Small intestine (tissue), 7 donors: ENCODE measurements around the gene GNB1L. TPM values are rescaled to one million over a fixed set of nuclear protein-coding genes. Genes with fewer than 3 reads are reported as not detected.

ENCODE experiments used
- DNase-seq, 2 donors: peaks; one replicate each; pipeline versions ENCODE4 v3.0.0 to v3.0.0-alpha.2; 2013
- FAIRE-seq: peaks from 2 replicates; lab custom pipeline; 2012; peaks lifted over from hg19 to GRCh38; lab: Jason Lieb, UNC
- H3K27ac ChIP-seq, 3 donors: one replicate each; pipeline ENCODE4 v1.5.1; 2013; ENCODE audit warnings: low read length in 2 of 3, mild to moderate bottlenecking in 2 of 3, control low read depth in 1 of 3, inconsistent platforms in 1 of 3, low read depth in 1 of 3, moderate library complexity in 1 of 3
- H3K27me3 ChIP-seq, 3 donors: one replicate each; pipeline ENCODE4 v1.6.1; 2013; ENCODE audit warnings: low read length in 3 of 3, inconsistent platforms in 1 of 3; ENCODE audit not compliant: control insufficient read depth in 3 of 3, insufficient read depth in 3 of 3
- H3K36me3 ChIP-seq, 3 donors: one replicate each; pipeline ENCODE4 v1.6.1; 2013; ENCODE audit warnings: low read length in 3 of 3, inconsistent platforms in 1 of 3, low read depth in 1 of 3, mild to moderate bottlenecking in 1 of 3, moderate library complexity in 1 of 3; ENCODE audit not compliant: control insufficient read depth in 3 of 3, insufficient read depth in 2 of 3
- H3K4me1 ChIP-seq, 3 donors: one replicate each; pipeline ENCODE4 v1.6.1; 2013; ENCODE audit warnings: low read length in 2 of 3, inconsistent platforms in 1 of 3, low read depth in 1 of 3, mild to moderate bottlenecking in 1 of 3, moderate library complexity in 1 of 3; ENCODE audit not compliant: control insufficient read depth in 3 of 3, insufficient read depth in 2 of 3
- H3K4me3 ChIP-seq, 3 donors: one replicate each; pipeline ENCODE4 v1.5.1; 2013; ENCODE audit warnings: low read length in 3 of 3, control low read depth in 1 of 3, inconsistent platforms in 1 of 3, low read depth in 1 of 3, mild to moderate bottlenecking in 1 of 3, moderate library complexity in 1 of 3
- H3K9me3 ChIP-seq, 2 donors: one replicate each; pipeline ENCODE4 v1.6.1; 2013; ENCODE audit warnings: low read depth in 1 of 2, low read length in 1 of 2; ENCODE audit not compliant: control insufficient read depth in 2 of 2, insufficient read depth in 1 of 2
- WGBS, 3 donors: extraction: QIAGEN DNeasy Blood & Tissue Kit; methylation state at CpG; one replicate each; pipeline ENCODE4 v1.1.7; 2013; 5-methylcytosine and 5-hydroxymethylcytosine counted together
- polyA plus RNA-seq, 4 donors: library from polyadenylated mRNA; stranded (reverse) in 3 of 4; unstranded in 1 of 4; fragments of 200-250 nt in 3 of 4; fragments of 120-200 nt in 1 of 4; gene quantifications; one replicate each; pipeline versions ENCODE4 v1.2.1 to v1.2.3, GENCODE V29; 2013
- donor health status: healthy with polysubstance abuse.
- donor health status: control.
- donor health status: control.
- donor health status: Bipolar disorder and iron deficiency.
- donor health status: healthy.

Gene GNB1L
- polyA plus RNA-seq, 4 donors: 4.0 to 18.9 (median 9.8) TPM

DNA sequence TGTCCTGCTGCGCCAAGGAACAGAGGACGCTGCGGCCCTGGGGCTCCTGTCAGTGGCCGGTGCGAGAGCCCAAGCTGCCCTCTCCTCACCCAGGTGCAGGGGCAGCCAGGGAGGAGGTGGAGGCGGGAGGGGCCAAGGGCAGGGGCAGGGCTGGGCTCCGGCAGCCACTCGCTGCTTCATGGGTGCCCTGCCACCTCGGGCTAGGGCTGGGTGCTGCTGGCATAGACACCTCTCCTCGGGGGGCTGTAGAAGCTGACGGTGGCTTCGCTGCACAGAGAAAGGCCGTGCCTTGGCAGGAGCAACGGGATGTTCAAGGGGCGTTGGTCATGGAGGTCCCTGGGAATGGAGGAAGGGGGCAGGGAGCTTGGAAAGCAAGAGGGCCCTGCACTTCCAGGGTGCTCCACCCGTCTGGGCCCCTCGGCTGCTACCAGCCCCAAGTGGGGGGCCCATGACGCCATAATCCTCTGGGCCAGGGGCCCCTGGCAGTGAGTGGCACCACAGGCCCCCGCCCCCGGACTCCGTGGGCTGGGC is 95.7 kb downstream of the GNB1L start:
- Histone ChIP-seq H3K36me3 (no peaks in the 10 kb centered on the region), H3K4me1 (peaks cover 0 to 6% (median 4%) of the 10 kb centered on the region in 3 donors), H3K27me3 (peaks cover 45 to 89% (median 56%) of the 10 kb centered on the region in 3 donors), H3K27ac (no peak overlapping the region), H3K4me3 (no peak overlapping the region), H3K9me3 (no peaks in the 10 kb centered on the region)
- FAIRE-seq (no peak), DNase-seq (no peak)
- 9 to 16% (median 9%) methylated on average over 17 to 21 of the region's 21 CpGs for WGBS, 3 donors

DNA sequence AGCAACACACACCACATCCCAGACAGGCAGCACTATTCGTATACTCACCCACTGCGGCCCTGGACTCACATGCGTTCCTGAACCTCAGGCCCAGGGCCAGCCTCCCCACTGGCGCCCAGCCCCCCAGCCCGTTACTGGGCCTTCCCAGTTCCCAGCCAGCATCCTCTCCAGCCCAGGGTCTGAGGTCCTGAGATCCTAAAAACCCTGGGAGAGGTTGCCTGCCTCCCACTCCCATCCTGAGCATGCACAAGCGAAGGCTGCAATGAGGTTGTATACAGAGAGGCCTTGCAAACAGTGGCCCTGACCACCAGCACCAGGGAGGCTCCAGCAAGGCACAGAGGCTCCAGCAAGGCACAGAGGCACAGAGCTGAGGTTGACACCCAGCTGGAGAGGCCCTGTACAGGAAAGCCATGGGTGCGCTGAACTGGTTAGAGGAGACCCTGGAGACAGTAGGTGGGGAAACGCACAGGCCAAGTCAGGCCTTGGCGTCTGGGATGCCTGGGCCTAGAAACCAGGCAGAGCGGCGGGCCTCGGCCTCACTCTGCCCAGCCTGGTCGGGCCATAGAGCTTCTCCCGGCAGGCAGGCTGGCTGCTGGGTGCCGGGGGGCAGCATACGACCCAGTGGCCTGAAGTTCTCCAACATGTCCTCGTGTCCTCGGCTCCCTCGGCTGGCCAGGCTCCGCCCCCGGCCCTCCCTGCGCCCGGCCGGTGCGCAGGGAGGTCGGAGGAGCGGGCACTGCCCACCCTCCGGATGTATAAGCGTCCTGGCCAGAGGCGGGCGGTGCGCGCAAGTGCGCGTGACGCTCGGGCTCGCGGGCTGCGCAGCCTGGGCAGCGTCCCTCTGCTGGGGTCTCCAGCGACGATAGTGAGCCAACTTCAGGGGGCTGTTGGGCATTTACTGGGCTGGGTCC is 96.4 kb downstream of the GNB1L start:
- H3K27ac ChIP-seq: no peak overlapping the region
- H3K27me3 ChIP-seq: peaks cover 45 to 89% (median 48%) of the 10 kb centered on the region in 3 donors
- H3K4me3 ChIP-seq: no peak overlapping the region
- peaks cover 0 to 6% (median 4%) of the 10 kb centered on the region in 3 donors for H3K4me1 ChIP-seq
- FAIRE-seq: no peak
- no peak for DNase-seq
- H3K9me3 ChIP-seq: no peaks in the 10 kb centered on the region
- WGBS, 3 donors: 22 to 34% (median 32%) methylated on average over 35 to 43 of the region's 43 CpGs
- H3K36me3 ChIP-seq: no peaks in the 10 kb centered on the region

DNA sequence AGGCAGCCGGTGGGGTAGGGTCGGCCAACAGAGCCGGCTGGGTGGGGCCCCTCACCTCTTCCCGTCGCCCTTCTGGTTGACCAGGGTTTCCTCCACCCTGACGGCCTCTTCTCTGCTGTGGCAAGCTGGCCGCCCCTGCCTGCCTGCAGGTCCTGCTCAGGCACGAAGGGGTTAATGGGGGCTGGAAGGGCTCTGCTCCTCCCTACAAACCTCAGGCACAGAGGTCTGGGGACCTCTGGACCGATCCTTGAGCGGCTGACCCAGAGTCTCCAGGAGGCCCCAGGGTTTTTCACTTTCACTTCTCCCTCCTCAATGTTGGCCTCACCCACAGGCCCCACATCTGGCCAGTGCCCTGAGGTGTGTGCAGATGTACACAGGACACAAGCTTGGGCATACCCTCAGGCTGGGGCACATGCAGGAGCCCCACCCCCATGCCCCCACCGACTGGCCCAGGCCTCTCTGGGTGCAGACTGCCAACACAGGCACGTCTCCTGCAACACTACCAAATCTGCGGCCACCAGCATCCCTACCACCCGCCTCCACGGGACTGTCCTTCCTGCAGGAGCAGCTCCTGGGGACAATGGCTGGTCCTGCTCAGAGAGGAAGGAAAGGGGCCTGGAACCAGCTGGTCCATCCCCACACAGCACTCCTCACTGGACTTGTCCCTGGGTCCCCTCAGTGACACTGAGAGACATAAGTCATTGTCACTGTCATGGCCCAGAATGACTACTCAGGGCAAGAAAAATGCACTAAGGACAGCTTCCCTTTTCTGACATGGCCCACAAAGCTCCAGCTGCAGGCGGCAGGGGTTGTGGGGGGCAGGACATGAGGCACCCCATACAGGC is 97.3 kb downstream of the GNB1L start:
- H3K9me3 ChIP-seq: no peaks in the 10 kb centered on the region
- DNase-seq (peak; percentile 41 to 45), FAIRE-seq (no peak)
- H3K4me1 ChIP-seq: peaks cover 0 to 4% (median 3%) of the 10 kb centered on the region in 3 donors
- peaks cover 40 to 89% (median 41%) of the 10 kb centered on the region in 3 donors for H3K27me3 ChIP-seq
- peak overlapping the region in 1 of 3 donors; percentile 42 for H3K4me3 ChIP-seq
- 19 to 26% (median 20%) methylated on average over 13 to 16 of the region's 16 CpGs for WGBS, 3 donors
- no peaks in the 10 kb centered on the region for H3K36me3 ChIP-seq
- H3K27ac ChIP-seq: no peak overlapping the region

DNA sequence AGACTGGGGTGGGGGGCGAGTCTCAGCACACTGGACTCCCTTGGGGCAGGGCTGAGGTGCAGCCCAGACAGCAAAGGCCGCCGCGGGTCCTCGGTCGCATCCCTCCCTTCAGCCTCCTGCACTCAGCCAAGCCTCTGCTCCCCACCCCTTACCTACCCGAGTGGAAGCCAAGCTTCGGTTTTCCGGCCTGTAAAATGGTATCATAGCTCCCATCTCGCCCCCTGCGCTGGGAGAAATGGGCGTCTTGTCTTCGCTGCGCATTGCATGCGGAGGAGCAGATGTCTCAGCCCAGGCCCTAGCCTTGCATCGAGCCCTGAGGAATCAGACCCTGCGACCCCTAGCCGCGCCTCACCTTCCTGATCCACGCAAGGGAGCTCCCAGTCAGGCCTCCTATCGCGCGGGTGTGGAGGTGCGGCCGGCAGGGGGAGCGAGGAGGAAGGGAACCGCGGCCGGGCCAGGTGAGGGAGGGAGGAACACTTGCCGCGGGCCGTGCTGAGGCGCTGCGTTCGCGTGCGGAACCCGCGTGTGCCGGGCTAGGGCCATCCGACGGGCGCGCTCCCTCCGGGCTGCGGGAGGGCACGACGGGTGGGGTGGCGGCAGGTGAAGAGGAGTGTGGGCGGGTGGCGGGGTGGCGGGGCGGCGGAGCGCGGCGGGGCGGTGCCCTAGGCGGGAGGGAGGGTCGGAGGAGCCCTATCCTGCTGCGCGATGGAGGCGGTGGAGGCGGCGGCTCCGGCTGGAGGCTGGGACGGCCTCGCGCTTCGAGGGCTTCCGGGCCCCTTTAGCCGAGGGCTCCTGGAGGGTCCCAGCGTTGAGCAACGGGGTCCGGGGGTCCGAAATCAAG is 98.2 kb downstream of the GNB1L start:
- WGBS, 3 donors: 4 to 6% (median 5%) methylated on average over 31 to 76 of the region's 76 CpGs
- FAIRE-seq: no peak
- peak overlapping the region in 1 of 3 donors; percentile 42 for H3K4me3 ChIP-seq
- peaks cover 0 to 4% (median 3%) of the 10 kb centered on the region in 3 donors for H3K4me1 ChIP-seq
- no peak overlapping the region for H3K27ac ChIP-seq
- H3K9me3 ChIP-seq: no peaks in the 10 kb centered on the region
- H3K27me3 ChIP-seq: peaks cover 34 to 89% (median 45%) of the 10 kb centered on the region in 3 donors
- no peaks in the 10 kb centered on the region for H3K36me3 ChIP-seq
- DNase-seq: peak; percentile 64 to 73

DNA sequence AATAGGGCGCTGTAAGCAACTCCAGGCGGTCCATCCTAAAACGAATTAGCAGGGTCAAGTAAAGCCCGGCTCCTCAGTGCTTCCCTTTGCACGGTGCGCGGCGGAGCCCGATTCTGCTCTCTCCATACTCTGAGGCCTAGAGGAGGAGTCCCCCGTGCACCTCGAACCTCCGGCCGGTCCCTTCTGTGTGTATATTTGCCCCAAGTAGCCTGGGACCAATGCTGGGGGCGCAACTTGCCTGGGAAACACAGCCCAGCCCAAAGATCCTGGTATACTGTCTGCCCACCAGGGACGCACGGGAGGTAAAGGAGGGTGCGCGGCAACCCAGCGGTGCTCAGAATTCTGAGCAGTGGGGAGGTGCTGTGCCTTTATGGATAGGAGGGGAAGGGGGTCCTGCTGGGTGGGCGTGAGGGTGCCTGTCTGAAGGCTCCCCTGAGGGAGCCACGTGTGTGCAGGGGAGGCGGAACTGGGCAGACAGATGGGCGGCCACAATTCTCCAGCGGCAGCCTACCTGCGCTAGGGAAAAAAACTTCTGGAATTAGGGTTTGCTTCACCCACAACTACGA is 98.9 kb downstream of the GNB1L start:
- Histone ChIP-seq H3K4me3 (no peak overlapping the region), H3K36me3 (no peaks in the 10 kb centered on the region), H3K27me3 (peaks cover 34 to 93% (median 38%) of the 10 kb centered on the region in 3 donors), H3K4me1 (peaks cover 0 to 3% (median 0%) of the 10 kb centered on the region in 3 donors), H3K27ac (no peak overlapping the region), H3K9me3 (no peaks in the 10 kb centered on the region)
- FAIRE-seq (no peak), DNase-seq (no peak)
- 5 to 8% (median 7%) methylated on average over 25 to 26 of the region's 26 CpGs for WGBS, 3 donors

DNA sequence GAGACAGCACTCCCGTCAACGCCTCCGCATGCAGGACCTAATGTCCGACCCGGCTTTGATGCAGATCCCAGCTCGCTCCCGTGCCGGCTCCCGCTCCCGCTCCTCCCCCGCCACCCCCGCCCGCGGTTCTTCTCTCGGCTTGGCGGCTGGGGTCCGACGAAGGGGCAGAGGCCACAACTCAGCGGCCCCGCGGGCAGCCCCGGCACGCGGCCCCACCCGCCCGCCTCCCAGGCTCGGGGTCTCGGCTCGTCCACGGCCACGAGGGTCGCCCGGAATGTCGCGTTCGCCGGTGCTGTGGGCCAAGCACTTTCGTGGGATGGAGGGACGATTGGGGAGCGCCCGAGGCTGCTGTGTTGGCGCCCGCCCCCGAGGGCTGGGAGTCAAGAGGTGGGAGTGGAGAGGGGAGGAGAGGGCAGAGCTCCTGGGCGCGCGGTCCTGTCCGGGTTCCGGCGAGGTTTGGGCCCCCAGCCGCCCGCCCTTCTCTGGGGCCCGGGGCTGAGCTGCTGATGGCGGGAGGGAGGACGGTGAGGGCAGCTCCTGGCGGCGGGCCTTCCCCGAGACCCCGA is 99.4 kb downstream of the GNB1L start:
- FAIRE-seq: no peak
- no peaks in the 10 kb centered on the region for H3K36me3 ChIP-seq
- 3 to 6% (median 4%) methylated on average over 48 to 59 of the region's 59 CpGs for WGBS, 3 donors

DNA sequence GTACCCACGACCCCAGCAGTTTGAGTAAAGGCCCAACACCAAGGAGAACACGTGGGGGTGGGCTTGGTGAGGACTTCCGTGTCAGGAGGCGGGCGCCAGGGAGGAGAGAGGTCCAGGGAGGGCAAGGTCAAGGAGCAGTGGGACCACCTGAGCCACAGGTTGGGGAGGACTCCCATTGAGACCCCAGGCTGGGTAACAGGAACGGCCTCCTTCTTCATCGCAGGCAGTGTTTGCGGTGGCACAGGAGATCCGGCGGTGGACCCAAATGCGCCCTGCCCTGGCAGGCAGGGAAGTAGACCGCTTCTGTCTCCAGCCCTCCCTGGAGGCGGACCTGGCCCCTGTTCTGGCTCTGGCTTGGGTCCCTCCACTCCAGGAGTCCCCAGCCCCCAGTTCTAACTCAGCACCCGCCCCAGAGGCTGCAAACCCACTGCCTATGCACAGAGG is 100.0 kb downstream of the GNB1L start:
- no peak overlapping the region for H3K4me3 ChIP-seq
- H3K27ac ChIP-seq: no peak overlapping the region
- no peak for FAIRE-seq
- no peaks in the 10 kb centered on the region for H3K9me3 ChIP-seq
- H3K36me3 ChIP-seq: no peaks in the 10 kb centered on the region
- peaks cover 33 to 95% (median 35%) of the 10 kb centered on the region in 3 donors for H3K27me3 ChIP-seq
- H3K4me1 ChIP-seq: peaks cover 0 to 3% (median 0%) of the 10 kb centered on the region in 3 donors
- DNase-seq: no peak
- 29 to 39% (median 34%) methylated on average over 14 of the region's 14 CpGs for WGBS, 3 donors

More for the DNA sequence above, 99.4 kb downstream of the GNB1L start:
- H3K4me1 ChIP-seq: peaks cover 0 to 3% (median 0%) of the 10 kb centered on the region in 3 donors
- H3K4me3 ChIP-seq: no peak overlapping the region
- H3K27me3 ChIP-seq: peaks cover 34 to 95% (median 36%) of the 10 kb centered on the region in 3 donors
- no peak for DNase-seq
- no peak overlapping the region for H3K27ac ChIP-seq
- H3K9me3 ChIP-seq: no peaks in the 10 kb centered on the region
